NT2/D1 (cell line): ENCODE data around the gene PRKG1.

Experiments used
- DNase-seq: peaks from one replicate; pipeline ENCODE4 v3.0.0-alpha.2; 2011; ENCODE audit warnings: low read depth, low spot score
- H3K27me3 ChIP-seq: 2 replicates; pipeline ENCODE4 v1.6.0; 2011; ENCODE audit warnings: mild to moderate bottlenecking; ENCODE audit not compliant: insufficient read length, insufficient read depth
- H3K36me3 ChIP-seq: 2 replicates; pipeline ENCODE4 v1.6.1; 2011; ENCODE audit warnings: mild to moderate bottlenecking, low read length, mixed read lengths; ENCODE audit not compliant: insufficient read depth, insufficient read length
- H3K4me1 ChIP-seq: 2 replicates; pipeline ENCODE4 v1.5.1; 2011; ENCODE audit not compliant: insufficient read depth, insufficient read length
- H3K4me3 ChIP-seq: 2 replicates; pipeline ENCODE4 v1.5.1; 2011; ENCODE audit warnings: low read depth; ENCODE audit not compliant: insufficient read length
- H3K9ac ChIP-seq: 2 replicates; pipeline ENCODE4 v1.6.0; 2011; ENCODE audit warnings: low read depth; ENCODE audit not compliant: insufficient read length
- H3K9me3 ChIP-seq: 2 replicates; pipeline ENCODE4 v1.5.1; 2011; ENCODE audit warnings: mild to moderate bottlenecking, low read length; ENCODE audit not compliant: insufficient read depth
- SUZ12 ChIP-seq: IDR thresholded peaks from 2 replicates; pipeline ENCODE4 v1.6.1; 2011; ENCODE audit not compliant: insufficient read length, insufficient read depth; ENCODE audit errors: extremely low read depth
- YY1 ChIP-seq: IDR thresholded peaks from 2 replicates; pipeline ENCODE4 v1.6.1; 2011; ENCODE audit not compliant: insufficient read length, insufficient read depth
- ZNF274 ChIP-seq: IDR thresholded peaks from 2 replicates; pipeline ENCODE4 v1.6.1; 2011; ENCODE audit warnings: mild to moderate bottlenecking, low read depth, low read length

PRKG1 gene

DNA sequence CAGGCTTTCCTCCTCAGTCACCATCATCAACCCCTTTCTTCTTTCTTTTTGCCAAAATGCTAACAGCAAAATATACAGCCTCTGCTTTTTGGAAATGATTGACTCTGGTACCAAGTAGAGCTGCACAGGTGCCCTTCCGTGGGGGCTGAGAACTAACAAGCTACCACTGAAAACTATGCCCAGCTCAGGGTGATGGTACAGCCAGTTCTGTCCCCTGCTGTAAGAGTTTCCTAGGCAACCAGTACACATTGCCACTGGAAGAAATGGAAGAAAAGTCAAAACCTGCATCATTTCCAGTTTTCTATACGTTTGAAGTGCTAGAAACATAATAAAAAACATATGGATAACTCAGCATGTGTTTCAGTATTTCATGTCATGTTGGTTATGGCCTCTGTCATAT, 297.5 kb downstream of the PRKG1 start:
- H3K4me1 ChIP-seq, result no peaks in the 10 kb centered on the region
- no peaks in the 10 kb centered on the region for H3K36me3 ChIP-seq
- H3K9me3 ChIP-seq, result no peaks in the 10 kb centered on the region
- TF ChIP-seq SUZ12 (no peak), ZNF274 (no peak), YY1 (no peak)
- no peak overlapping the region for H3K9ac ChIP-seq
- no peak for DNase-seq
- no peaks in the 10 kb centered on the region for H3K27me3 ChIP-seq
- no peak overlapping the region for H3K4me3 ChIP-seq

DNA sequence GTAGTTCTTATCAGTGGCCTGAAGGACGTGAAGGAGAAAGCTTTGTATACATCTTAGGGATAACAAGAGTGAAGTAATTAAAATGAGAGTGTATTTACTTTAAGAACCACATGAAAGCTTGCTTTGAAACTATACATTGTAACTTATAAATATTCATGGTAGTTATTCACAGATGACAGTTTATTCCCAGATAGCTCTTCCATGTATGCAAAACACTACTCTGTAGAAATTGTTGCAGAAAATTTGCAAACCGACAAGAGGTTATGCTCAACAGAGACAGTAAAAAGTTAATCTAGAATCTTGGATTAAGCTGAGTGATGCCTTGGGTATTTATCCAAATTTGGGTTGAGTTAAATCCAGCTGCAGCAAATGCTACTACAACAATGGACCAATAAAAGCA, 301.5 kb downstream of the PRKG1 start:
- no peak overlapping the region for H3K4me3 ChIP-seq
- H3K27me3 ChIP-seq, result no peaks in the 10 kb centered on the region
- TF ChIP-seq SUZ12 (no peak), ZNF274 (no peak), YY1 (no peak)
- H3K9ac ChIP-seq, result no peak overlapping the region
- no peaks in the 10 kb centered on the region for H3K9me3 ChIP-seq
- no peak for DNase-seq
- no peaks in the 10 kb centered on the region for H3K4me1 ChIP-seq
- H3K36me3 ChIP-seq, result no peaks in the 10 kb centered on the region

DNA sequence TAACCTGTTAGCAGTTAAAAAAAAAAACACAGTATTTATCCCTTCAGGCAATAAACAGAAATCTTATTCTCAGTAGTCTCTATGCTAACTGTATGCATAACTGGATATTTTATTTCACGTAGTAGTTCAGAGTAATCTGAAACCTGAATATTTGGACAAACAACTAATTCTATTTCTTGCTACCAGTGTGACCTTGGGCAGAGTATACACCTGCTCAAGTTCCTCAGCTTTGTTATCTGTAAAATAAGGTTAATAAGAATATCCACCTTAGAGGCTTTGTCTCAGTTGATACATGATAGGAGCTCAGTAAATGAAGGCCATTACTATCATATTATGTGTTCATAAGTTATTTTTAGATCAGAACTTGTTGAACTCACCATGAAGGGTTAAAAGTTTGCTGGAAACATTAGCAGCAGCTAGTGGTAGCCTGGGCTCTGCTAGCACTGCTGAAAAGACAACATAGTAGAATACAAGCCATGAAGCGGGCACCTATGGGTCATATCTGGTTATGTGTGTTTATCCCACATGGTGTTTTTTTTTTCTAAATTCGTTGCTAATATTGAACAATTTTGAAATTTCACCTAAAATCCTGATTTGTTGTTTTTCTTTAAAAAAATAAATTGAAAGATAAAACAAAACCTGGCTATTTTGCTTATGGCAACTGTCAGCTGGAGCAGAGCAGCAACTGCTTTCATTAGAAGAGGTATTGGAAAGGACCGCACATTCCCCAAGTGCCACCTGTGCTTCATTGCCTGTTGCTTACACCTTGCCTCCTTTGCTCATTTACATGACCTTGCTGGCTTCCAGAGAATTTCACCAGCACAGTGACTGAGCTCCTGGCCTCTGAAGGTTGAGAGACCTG, 303.0 kb downstream of the PRKG1 start:
- no peak for TF ChIP-seq SUZ12
- no peak for TF ChIP-seq ZNF274
- TF ChIP-seq YY1, result no peak
- Histone ChIP-seq H3K9ac (no peak overlapping the region), H3K27me3 (no peaks in the 10 kb centered on the region), H3K36me3 (no peaks in the 10 kb centered on the region), H3K4me3 (no peak overlapping the region), H3K4me1 (no peaks in the 10 kb centered on the region), H3K9me3 (no peaks in the 10 kb centered on the region)
- DNase-seq, result no peak

DNA sequence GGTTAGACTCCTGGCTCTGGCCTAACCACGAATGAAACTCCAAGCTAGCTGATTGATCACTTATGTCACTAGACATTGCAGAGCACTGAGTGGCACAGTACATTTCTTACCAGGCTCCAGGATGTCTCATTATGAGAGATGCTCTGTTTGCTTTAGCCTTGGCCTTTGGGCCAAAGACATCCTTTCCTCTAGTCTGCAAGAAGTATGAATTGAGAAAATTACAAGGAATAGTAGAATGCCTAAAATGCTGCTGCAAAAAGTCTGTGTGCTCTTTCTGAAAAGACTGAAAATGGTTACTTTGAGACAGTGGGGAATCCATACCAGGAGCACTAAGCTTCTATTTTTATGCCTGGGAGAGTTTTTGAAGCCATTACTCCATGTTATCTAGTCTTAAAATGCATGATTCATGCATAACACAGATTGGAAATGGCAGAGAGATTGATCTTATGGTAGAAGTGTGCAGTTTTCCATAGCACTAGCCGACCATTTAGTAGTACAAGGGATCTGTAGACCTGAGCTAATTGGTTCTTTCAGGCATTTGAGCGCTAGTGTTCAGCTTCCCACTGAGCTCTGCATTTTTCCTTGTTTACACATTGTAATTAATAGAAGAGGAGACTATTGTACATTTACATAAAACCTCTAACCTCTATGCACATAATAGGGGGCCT, 303.8 kb downstream of the PRKG1 start:
- DNase-seq, result no peak
- Histone ChIP-seq H3K4me1 (no peaks in the 10 kb centered on the region), H3K36me3 (no peaks in the 10 kb centered on the region), H3K9me3 (no peaks in the 10 kb centered on the region), H3K27me3 (no peaks in the 10 kb centered on the region), H3K4me3 (no peak overlapping the region), H3K9ac (no peak overlapping the region)
- TF ChIP-seq SUZ12 (no peak), YY1 (no peak), ZNF274 (no peak)

DNA sequence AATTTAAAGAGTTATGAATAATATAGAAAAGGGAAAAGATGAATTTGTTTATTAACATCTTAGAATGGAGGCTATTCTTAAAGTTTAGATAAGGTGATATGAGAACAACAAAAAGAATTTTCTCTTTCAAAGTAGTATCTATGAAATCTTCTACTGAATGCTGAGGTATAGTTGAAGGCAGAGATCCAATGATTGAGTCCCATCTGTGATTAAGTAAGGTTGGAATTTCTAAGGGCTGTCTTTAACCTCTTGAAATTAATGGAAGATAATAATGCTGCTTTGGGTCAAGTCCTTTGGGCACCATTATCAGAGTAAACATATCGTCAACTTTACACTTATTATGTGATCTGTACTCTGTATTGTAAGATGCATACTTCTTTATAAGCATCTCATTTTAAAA, 307.9 kb downstream of the PRKG1 start:
- Histone ChIP-seq H3K9ac (no peak overlapping the region), H3K4me1 (no peaks in the 10 kb centered on the region), H3K9me3 (no peaks in the 10 kb centered on the region), H3K36me3 (no peaks in the 10 kb centered on the region), H3K4me3 (no peak overlapping the region), H3K27me3 (no peaks in the 10 kb centered on the region)
- TF ChIP-seq ZNF274 (no peak), YY1 (no peak), SUZ12 (no peak)
- no peak for DNase-seq

DNA sequence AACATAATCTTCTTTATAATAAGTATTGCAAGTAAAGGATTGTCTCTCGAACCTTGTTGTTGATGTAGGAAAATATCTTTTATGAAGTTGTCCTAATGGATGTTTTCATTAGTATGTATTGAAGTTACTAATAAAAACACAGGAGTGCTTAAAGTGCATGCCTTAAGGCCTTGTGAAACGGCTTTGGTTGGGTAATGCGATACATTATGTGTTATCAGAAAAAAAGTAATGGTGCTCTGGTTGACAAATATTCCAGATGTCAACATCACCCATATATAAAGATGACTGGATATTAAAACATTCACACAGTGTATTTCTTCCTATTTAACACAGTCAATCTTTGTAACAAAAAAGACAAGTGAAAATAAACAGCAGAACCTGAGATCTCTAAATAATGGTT, 310.7 kb downstream of the PRKG1 start:
- Histone ChIP-seq H3K9ac (no peak overlapping the region), H3K4me3 (no peak overlapping the region), H3K4me1 (no peaks in the 10 kb centered on the region)

DNA sequence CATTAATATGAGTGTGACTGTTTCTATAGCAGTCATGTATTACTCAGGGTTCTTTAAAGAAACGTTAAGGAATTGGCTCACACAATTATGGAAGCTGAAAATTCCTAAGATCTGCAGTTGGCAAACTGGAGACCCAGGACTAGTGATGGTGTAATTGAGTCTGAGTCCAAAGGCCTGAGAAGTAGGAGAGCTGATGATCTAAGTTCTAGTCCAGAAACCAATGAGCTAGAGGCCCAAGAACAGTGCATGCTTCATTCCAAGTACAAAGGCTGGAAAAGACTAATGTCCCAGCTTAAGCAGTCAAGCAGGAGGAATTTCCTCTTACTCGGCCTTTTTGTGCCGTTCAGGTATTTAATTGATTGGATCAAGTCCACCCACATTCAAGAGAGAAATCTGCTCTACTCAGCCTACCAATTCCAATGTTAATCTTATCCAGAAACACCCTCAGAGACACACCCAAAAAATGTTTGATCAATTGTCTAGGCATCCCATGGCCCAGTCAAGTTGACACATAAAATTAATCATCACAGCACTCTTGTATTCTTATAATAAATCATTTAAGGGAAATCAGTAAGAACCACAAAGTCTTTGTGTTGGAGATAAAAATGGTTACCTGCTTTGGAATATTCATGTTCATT, 312.1 kb downstream of the PRKG1 start:
- TF ChIP-seq SUZ12 (no peak), ZNF274 (no peak), YY1 (no peak)
- Histone ChIP-seq H3K36me3 (no peaks in the 10 kb centered on the region), H3K9me3 (no peaks in the 10 kb centered on the region), H3K4me3 (no peak overlapping the region), H3K4me1 (no peaks in the 10 kb centered on the region), H3K27me3 (no peaks in the 10 kb centered on the region), H3K9ac (no peak overlapping the region)
- no peak for DNase-seq

More for the DNA sequence above, 310.7 kb downstream of the PRKG1 start:
- TF ChIP-seq YY1, result no peak
- TF ChIP-seq SUZ12, result no peak
- no peak for TF ChIP-seq ZNF274
- no peaks in the 10 kb centered on the region for H3K36me3 ChIP-seq
- no peaks in the 10 kb centered on the region for H3K27me3 ChIP-seq
- H3K9me3 ChIP-seq, result no peaks in the 10 kb centered on the region
- no peak for DNase-seq
